ENCODE results near the gene EP400. TPM values are rescaled to one million over a fixed set of nuclear protein-coding genes. Genes with fewer than 3 reads are reported as not detected.
"Not testable (repeated sequence)": the region's sequence is repeated elsewhere in the genome, so short reads cannot be mapped to it uniquely, and the experiment has no call there.

The EP400 gene
- total RNA-seq, 1 donor from 2014 or later = 43.1 TPM

DNA sequence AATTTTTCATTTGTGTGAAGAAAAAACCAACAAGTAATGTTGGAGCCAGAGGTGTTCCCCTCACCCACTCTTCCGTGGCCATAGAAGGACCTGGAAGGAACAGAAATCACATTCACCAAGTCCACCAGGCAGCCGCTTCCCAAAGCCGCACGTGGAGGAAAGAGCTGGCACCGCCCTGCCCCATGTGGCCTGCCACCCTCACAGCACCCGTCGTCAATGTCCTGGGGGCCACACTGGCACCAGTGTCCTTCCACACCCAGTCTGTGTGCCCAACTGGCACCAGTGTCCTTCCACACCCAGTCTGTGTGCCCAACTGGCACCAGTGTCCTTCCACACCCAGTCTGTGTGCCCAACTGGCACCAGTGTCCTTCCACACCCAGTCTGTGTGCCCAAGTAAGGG, 130.8 kb downstream of the EP400 start:
- not testable (repeated sequence) for DNase-seq (ENCODE audit: extremely low read depth, low read depth, low spot score)

DNA sequence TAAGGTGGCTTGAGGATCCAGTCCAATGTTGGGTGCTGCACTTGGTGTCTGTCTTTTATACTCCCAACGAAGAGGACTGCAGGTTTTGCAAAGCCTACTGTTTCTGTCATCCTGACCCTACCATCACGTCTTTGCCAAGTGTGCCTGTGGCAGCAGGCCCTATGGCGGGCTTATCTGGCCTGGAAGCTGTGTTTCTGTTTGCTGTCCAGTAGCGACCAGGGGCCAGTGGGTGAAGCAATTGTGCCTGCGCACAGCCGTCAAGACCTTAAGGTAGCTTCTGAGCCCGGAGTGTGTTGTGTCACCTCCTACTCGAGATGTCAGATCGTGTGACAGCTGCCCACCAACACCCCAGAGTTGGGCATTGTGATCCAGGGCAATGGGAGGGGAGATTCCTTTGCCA, 131.7 kb downstream of the EP400 start:
- no peak for DNase-seq (ENCODE audit: extremely low read depth, low read depth, low spot score)

GRCh38 chr12:132083614-132083940, 133.8 kb downstream of the EP400 start:
- no peak for DNase-seq (ENCODE audit: extremely low read depth, low read depth, low spot score)

GRCh38 chr12:132083941-132084620, 134.3 kb downstream of the EP400 start:
- DNase-seq (ENCODE audit: extremely low read depth, low read depth, low spot score) = peak; percentile 23

GRCh38 chr12:132084621-132085290, 135.0 kb downstream of the EP400 start:
- DNase-seq (ENCODE audit: extremely low read depth, low read depth, low spot score) = peak; percentile 7

DNA sequence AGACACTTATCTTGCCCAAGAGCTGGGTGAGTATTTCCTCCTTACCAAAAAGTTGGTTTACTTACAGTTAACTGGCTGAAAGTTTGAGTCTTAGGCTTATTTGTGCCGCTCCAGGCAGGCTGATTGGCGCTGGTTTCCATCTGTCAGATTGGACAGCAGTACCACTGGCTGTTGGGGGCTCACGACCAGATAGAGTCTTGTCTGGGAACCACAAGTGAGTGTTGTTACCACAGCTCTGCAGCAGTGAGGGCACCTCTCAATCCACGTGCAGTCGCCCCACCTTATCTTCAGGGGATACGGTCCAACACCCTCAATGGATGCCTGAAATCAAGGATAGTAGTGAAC, 135.5 kb downstream of the EP400 start:
- DNase-seq (ENCODE audit: extremely low read depth, low read depth, low spot score) = no peak

GRCh38 chr12:132089407-132089910, 139.7 kb downstream of the EP400 start:
- DNase-seq (ENCODE audit: extremely low read depth, low read depth, low spot score) = no peak

GRCh38 chr12:132094269-132094891, 144.6 kb downstream of the EP400 start:
- no peak for DNase-seq (ENCODE audit: extremely low read depth, low read depth, low spot score)

DNA sequence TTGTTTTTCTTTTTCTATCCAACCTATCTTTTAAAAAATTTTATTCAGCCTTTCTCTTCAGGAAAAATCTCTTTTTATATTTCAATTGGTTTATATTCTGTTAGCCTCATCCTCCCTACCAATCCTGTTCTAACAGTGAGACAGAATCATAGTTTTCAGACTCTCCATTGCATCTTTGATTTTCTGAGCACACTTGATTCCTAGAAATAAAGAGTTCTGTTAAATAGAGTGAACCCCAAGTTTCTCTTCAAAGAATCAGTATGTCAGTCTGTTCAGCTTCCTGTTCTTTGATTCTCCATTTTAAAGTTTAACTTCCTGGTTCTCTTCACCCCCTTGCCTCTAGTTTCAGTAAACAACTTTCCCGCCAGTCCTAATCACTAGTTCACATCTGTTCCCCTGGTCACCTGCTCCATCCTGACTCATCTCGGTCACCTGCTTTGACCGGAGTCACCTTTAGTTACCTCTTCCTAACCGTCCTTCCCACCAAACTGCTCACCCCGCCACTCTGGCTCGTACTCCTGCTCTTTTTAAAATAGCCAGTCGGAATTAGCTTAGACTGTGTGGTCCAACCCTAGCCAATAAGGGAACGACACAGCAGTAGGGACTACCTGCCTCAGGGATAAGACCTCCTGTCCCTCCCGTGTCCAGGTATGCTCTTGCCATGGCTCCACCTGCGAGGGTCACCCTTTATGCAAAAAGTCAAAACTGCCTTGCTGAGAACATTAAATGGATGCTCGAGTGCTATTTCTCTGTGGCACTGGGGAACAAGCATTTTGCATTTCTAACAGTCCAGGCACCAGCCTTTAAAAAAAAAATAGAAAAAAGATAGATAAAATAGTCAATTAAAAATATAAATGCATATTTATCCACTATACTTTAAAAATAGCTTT, 146.0 kb downstream of the EP400 start:
- no peak for DNase-seq (ENCODE audit: extremely low read depth, low read depth, low spot score)

GRCh38 chr12:132099739-132100138, 150.0 kb downstream of the EP400 start:
- no peak for DNase-seq (ENCODE audit: extremely low read depth, low read depth, low spot score)

GRCh38 chr12:132100306-132101065, 150.7 kb downstream of the EP400 start:
- no peak for DNase-seq (ENCODE audit: extremely low read depth, low read depth, low spot score)

- no peak for DNase-seq (ENCODE audit: extremely low read depth, low read depth, low spot score)
Measured at GRCh38 chr12:132102297-132102696, 152.6 kb downstream of the EP400 start.

DNA sequence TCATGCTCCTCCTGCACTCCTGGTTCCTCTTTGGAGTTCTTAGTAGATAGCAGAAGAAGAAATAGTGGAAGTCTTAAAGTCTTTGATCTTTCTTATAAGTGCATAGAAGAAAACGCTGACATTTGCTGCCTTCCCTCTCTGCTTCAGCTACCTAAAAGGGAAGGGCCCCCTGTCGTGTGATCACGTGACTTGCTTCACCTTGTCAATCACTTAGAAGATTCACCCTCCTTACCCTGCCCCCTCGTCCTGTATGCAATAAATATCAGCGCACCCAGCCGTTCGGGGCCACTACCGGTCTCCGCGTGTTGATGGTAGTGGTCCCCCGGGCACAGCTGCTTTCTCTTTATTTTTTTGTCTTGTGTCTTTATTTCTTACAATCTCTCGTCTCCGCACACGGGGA, 153.3 kb downstream of the EP400 start:
- not testable (repeated sequence) for DNase-seq (ENCODE audit: extremely low read depth, low read depth, low spot score)

DNA sequence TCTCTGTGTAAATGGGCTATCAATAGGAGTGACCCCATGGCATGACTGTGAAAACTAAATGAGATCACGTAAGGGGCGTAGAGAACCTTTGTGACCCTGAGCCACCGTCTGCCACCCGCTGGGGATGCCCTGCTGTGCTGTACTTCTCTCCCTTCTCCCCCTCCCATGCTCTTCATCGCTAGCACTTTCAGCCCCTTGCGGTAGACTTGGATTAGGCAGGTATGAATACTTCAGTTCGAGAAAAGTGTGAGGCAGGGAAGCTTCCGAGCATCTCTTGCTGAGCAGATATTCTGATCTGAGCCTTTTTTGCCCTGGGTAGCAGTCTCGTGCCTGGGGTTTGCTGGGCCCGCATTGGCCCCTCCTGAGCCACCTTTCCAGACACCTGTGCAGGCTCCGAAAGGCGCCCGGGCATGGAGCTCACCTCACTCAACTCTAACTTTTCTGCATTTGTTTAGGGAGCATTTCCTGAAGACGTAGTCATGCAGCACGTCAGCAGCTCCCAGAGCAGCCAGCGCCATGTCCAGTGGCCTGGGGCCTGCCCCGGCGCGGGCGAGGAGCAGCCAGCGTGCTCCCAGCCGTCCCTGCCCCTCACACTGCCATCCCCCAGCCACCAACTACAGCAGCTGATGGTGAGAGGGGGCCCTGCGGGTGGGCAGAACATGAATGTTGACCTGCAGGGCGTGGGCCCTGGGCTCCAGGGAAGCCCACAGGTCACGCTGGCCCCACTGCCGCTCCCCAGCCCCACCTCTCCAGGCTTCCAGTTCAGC, 154.0 kb downstream of the EP400 start:
- no peak for DNase-seq (ENCODE audit: extremely low read depth, low read depth, low spot score)

- DNase-seq (ENCODE audit: extremely low read depth, low read depth, low spot score) = no peak
Measured at GRCh38 chr12:132105467-132105866, 155.7 kb downstream of the EP400 start.

GRCh38 chr12:132106921-132107320, 157.2 kb downstream of the EP400 start:
- no peak for DNase-seq (ENCODE audit: extremely low read depth, low read depth, low spot score)

DNA sequence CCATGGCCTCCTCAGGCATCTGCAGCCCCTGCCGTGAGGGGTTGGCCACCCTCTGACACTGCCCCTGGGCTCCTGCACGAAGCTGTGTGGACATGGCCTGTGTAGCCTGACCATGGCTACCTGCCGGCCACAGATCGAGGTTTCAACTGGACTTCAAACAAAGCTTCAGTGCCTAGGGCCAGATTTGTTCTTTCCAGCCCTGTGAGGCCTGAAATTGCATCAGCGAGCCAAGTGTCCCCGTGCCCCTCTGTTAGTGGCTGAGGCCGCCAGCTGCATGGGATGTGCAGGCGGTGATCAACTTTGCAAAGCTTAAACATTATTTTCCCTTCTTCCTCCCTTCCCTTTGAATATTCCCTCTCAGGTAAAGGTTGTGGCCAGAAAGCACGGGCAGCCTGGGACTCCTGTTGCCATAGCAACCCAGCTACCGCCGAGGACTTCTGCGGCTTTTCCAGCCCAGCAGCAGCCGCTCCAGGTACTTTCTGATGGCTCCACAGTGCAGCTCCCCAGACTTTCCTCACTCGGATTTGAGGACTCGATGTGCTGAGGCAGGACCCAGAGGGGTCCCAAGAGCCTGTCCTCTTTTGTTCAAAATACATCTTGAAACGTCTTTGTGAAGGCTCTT, 158.6 kb downstream of the EP400 start:
- DNase-seq (ENCODE audit: extremely low read depth, low read depth, low spot score) = no peak

- DNase-seq (ENCODE audit: extremely low read depth, low read depth, low spot score) = peak; percentile 7
Measured at GRCh38 chr12:132109741-132110140, 160.0 kb downstream of the EP400 start.

- DNase-seq (ENCODE audit: extremely low read depth, low read depth, low spot score) = no peak
Measured at GRCh38 chr12:132110677-132111076, 160.9 kb downstream of the EP400 start.

All from glomerular endothelial cell (primary cell).